Measurements from ENCODE around the gene STX19.
"Not testable (repeated sequence)": the region's sequence is repeated elsewhere in the genome, so short reads cannot be mapped to it uniquely, and the experiment has no call there.

The STX19 gene, protein sequence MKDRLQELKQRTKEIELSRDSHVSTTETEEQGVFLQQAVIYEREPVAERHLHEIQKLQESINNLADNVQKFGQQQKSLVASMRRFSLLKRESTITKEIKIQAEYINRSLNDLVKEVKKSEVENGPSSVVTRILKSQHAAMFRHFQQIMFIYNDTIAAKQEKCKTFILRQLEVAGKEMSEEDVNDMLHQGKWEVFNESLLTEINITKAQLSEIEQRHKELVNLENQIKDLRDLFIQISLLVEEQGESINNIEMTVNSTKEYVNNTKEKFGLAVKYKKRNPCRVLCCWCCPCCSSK

GRCh38 chr3:94028093-94028837, at the start of gene STX19:
Gene STX19 (minus strand): TSS chr3:94028597. CDS start chr3:94015269, 13,328 bp downstream.
- DNase-seq (ENCODE audit: low spot score): peak; percentile 13

- peak; percentile 71 for DNase-seq (ENCODE audit: low spot score)
These were observed 47.7 kb upstream of the STX19 start for GRCh38 chr3:94076055-94076454.

- no peak for DNase-seq (ENCODE audit: low spot score)
These were observed 43.4 kb upstream of the STX19 start for GRCh38 chr3:94071713-94072284.

GRCh38 chr3:94070341-94070911, 42.0 kb upstream of the STX19 start:
- peak; percentile 23 for DNase-seq (ENCODE audit: low spot score)

DNA sequence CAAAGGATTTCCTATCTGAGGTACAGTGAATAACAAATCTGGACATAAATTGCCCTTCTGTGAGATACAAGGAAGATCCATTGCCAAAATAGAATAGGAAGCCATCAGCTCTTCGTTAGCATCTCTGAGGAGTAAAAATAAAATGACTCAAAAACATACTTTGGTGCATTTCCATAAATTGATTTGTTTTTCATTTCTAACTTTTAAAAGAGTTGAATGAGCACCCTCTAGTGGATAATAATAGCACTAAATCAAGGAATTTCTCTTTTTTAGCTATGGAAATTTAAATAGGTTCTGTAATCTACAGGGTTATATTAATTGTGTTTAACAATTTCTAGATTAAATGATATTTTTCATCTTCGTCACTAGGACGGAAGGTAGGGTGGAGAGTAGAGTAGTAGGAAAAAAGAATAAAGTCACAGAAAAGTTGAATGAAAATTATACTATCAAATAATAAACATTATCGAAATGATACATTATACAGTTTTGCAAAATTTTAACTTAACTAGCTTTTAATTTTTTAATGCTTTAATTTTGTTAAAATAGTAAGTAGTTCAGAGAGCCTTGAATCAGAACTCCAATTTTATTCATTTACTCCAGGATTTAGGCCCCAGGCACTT, 40.9 kb upstream of the STX19 start:
- peak; percentile 23 for DNase-seq (ENCODE audit: low spot score)

DNA sequence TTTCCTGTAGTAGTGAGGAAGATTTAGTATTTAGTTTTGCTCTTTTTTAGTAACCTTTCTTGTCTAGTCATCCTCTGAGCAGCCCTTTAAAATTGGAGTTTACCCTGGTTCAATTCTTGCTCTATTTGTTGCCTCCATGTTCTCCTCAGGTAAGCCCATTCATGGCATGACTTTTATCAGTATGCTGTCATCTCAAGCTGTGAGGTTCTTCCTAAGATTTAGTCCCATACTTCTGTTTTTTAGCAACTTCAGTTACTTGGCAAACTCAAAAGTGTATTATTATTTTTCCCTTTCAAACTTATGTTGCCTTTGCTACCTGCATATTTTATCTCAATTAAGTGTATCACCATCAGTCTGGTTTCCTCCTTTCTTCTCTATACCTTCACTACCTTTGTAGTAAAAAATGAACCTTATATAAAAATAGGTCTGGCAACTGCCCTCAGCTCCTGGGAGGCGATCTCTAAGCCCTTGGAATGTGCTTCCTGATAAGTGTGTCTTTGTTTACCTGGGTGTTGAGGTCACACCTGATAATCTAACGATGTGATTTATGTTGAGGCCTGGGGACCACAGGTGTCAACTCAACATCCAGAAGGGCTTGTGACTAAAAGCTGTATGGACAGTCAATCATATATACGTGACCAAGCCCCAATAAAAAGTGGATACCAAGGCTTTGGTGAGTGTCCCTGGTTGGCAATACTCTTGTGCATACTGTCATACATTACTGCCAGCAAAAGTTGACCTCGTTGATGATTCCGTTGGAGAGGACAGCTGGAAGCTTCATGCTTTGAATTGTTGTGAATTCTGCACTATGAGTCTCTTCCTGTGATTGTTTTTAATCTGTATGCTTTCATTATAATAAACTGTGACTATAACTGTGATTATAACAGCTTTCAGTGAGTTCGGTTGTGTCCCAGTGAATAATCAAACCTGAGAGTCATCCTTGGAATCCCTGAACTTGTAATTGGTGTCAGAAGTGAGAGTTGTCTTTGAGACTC, 38.4 kb upstream of the STX19 start:
- DNase-seq (ENCODE audit: low spot score): no peak

- no peak for DNase-seq (ENCODE audit: low spot score)
These were observed 37.6 kb upstream of the STX19 start for GRCh38 chr3:94065819-94066480.

DNA sequence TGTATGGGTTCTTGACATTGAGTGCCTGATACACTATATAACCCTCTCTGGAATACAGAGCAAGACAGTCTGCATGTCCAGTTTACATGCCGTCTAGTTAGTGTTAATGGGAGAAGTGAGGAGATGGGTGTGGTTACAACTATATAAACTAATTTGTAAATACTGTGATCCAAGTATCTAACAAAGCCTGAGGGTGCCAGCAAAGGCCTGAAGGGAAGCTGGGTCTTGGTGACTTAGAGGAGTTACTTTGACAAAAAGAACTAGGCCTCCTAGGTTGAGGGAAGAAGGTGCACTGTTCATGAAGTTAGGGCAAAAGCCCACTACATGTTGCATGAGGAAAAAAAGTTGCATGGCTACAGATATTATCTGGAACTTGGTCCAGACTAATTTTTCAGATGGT, 36.7 kb upstream of the STX19 start:
- DNase-seq (ENCODE audit: low spot score): no peak

DNA sequence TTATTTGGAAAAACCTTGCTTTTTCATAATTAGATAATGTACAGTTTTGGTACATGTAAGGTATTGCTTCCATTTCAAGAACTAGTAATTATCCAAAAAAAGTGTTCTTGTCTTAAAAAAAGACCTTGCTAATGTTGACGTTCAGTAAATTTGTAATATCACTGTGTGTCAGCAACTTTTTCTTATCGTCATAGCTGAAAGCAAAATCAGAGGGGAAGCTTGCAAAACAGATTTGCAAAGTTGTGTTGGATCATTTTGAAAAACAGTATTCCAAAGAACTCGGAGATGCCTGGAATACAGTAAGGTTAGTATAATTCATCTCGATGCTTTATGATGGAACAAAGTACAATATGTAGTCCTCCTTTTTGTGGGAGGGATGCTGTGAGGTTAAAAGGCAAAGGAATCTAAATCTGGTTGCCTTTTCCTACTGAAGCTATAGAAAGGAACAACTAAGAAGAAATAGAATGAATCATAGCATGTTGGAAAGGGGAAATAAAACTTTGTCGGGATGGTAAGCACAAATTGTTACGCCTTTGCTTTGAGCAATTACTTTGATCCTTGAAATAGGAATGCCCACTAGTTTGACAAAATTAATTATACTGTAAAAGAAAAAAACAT, 36.0 kb upstream of the STX19 start:
- DNase-seq (ENCODE audit: low spot score): no peak

GRCh38 chr3:94063496-94064119, 35.2 kb upstream of the STX19 start:
- DNase-seq (ENCODE audit: low spot score): no peak

DNA sequence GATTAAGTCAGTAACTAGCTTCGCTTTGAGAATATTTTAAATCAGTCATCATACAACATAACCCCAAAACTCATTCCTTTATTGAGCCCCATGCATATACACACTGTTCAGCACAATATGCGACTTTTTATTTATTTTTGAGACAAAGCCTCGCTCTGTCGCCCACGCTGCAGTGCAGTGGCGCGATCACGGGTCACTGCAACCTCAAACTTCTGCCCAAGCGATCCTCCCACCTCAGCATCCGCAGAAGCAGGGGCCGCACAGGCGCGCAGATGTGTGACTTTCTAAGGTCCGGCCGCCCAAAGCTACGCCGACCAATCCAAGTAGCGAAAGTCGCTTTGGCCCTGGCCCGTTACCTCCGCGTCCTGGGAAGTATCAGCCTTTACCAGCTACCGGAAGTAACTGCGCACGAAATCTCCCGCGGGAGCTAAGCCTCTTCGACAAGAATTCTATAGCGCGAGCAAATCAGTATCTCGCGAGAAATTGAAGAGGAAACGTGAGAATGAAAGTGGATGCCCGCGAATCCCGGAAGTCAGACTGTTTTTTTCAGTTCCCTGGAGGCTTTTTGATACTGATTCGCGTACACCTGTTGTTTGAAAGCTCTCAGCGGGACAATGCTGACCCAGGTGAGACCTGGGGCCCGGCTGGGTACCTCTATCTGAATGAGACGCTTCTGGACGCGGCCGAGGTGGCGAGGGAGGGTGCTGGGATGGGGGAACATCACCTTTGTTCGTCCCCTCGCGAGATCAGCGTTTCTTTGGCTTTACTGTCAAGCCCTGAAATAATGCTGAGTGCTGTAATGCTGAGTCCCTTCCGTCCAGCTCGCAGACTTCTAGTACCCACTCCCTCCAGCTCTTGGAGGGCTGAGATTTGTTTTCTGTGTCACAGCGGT, 34.4 kb upstream of the STX19 start, which contains the start of the genes DHFR2 and NSUN3:
Gene DHFR2 (minus strand): TSS at position 404 of the 892 bp plus-strand sequence. CDS start 1,405 bp downstream, outside the sequence.
Gene NSUN3 (plus strand): TSS at position 549 of the 892 bp plus-strand sequence. CDS start 66 bp downstream, at position 615.
- peak; percentile 98 for DNase-seq (ENCODE audit: low spot score)

DNA sequence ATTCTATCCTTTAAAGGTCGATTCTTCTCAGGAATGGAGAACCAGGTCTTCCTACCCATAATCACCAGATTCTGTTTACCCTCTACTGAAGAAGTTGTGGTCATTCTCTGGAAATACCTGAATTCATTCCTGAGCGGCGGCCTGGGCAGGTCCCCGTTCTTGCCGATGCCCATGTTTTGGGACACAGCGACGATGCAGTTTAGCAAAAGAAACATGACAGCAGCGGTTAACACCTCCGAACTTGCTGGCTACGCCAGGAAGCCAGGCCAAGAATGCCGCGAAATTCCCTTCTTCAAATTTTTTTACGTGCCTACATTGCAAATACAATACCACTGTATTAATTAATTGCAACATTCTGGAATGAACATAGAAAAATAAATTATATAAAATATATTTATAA, 32.9 kb upstream of the STX19 start:
- no peak for DNase-seq (ENCODE audit: low spot score)

GRCh38 chr3:94050546-94050945, 22.1 kb upstream of the STX19 start:
- no peak for DNase-seq (ENCODE audit: low spot score)

GRCh38 chr3:94049267-94049666, 20.9 kb upstream of the STX19 start:
- no peak for DNase-seq (ENCODE audit: low spot score)

- no peak for DNase-seq (ENCODE audit: low spot score)
These were observed 18.1 kb upstream of the STX19 start for GRCh38 chr3:94046533-94046932.

- not testable (repeated sequence) for DNase-seq (ENCODE audit: low spot score)
These were observed 15.9 kb upstream of the STX19 start for GRCh38 chr3:94044100-94044936.

- DNase-seq (ENCODE audit: low spot score): no peak
These were observed 14.9 kb upstream of the STX19 start for GRCh38 chr3:94043285-94043684.

Measured in kidney tubule cell (primary cell).